IPS-20b (cell line): ENCODE measurements around the gene ADCY9.
"Not testable (repeated sequence)": the region's sequence is repeated elsewhere in the genome, so short reads cannot be mapped to it uniquely, and the experiment has no call there.

ENCODE experiments used
- H3K27ac ChIP-seq: one replicate; pipeline ENCODE4 v1.5.1; 2013; ENCODE audit warnings: low read length
- H3K27me3 ChIP-seq: 2 replicates; pipeline ENCODE4 v1.6.1; 2013; ENCODE audit warnings: mild to moderate bottlenecking, low read length, inconsistent platforms; ENCODE audit not compliant: insufficient read depth
- H3K36me3 ChIP-seq: 2 replicates; pipeline ENCODE4 v1.6.1; 2013; ENCODE audit warnings: low read depth, mild to moderate bottlenecking, inconsistent platforms, low read length, moderate library complexity; ENCODE audit not compliant: insufficient read depth
- H3K4me1 ChIP-seq: 2 replicates; pipeline ENCODE4 v1.6.1; 2013; ENCODE audit warnings: mild to moderate bottlenecking, control low read depth, inconsistent platforms, low read length, moderate library complexity; ENCODE audit not compliant: insufficient read depth
- H3K4me3 ChIP-seq: 2 replicates; pipeline ENCODE4 v1.5.1; 2013; ENCODE audit warnings: mild to moderate bottlenecking, low read length, inconsistent platforms
- H3K9ac ChIP-seq: 2 replicates; pipeline ENCODE4 v1.6.1; 2013; ENCODE audit warnings: low read depth, mild to moderate bottlenecking, inconsistent platforms, low read length, moderate library complexity
- H3K9me3 ChIP-seq: 2 replicates; pipeline ENCODE4 v1.6.1; 2013; ENCODE audit warnings: mild to moderate bottlenecking, low read depth, low read length, inconsistent platforms; ENCODE audit not compliant: insufficient read depth

Gene ADCY9

DNA sequence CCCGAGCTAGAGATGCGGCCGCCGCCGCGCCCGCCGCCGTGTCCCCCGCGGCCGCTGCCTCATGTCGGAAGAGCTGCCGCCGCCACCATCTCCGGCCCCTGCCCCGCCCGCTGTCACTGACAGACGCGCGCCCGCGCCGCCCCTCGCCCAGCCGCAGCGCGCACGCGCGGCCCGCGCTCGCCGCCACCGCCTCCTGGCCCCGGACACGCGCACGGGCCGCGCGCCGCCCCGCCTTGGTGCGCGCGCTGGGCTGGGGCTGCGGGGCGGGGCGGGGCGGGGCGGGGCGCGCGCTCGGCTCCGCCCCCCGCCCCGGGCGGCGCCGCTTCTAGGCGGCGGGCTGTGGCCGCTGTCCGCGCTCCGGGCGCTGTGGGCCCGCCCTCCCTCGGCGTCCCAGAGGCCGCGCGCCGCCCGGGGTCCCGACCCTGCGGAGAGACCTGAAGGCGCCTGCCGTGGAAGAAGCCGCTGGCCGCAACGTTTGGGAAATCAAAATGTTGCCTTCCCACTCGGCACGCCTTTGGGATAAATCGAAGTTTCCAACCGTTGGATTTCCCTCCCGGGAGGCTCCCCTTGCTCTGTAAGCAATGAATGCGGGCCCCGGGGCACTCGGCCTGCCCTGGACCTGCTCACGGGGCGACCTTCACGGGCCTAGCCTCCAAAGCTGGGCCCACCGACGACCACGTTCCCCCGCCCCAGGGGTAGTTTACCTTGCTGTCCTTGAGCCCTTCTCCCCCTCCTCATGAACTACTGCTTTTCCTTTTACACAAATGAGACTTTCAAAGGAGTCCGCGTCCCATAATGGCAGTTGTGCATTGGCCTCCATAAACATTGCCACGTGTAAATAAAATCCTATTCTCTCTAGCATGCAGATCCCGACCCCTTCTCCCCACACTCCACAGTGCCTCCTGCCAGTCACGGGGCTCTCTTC is at the start of gene ADCY9:
TSS of gene ADCY9 (minus strand) at position 118 of the 925 bp plus-strand sequence. CDS start 1,000 bp downstream, outside the sequence.
- Histone ChIP-seq H3K27me3 (peaks cover 47% of the 10 kb centered on the region), H3K4me1 (no peaks in the 10 kb centered on the region), H3K36me3 (no peaks in the 10 kb centered on the region), H3K4me3 (peak within 1 kb of the TSS; percentile 73), H3K27ac (no peak within 1 kb of the TSS), H3K9me3 (no peaks in the 10 kb centered on the region), H3K9ac (peak within 1 kb of the TSS; percentile 74)

DNA sequence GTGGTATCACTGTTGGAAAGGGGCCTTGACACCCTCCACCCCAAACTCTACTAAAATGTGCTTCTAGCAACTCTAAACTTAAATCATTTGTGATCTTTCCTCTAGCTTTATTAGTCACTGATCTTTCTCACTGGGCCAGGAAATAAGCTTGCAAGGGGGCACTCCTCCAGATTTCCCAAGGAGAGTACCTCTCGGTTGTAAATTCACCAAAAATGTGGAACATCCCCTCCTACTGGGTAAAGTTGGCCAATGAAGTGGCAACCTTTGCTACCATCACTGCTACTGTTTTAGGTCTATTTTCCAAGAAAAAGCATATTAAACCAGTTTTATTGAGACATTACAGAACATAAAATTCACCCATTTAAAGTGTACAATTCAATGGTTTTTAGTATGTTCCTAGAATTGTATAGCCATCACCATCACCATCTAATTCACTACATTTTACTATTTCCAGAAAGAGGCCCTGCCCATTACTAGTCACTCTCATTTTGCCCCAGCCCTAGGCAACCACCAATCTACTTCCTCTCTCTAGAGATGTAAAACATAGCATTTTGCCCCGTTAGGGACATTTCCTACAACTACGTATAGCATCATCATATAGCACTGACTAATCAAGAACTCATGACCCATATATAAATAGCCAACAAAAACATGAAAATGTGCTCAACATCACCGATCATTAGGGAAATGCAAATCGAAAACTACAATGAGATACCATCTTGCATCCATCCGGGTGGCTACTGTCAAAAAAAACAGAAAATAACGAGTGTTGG is 44.6 kb upstream of the ADCY9 start:
- H3K9me3 ChIP-seq: no peaks in the 10 kb centered on the region
- no peak overlapping the region for H3K27ac ChIP-seq
- no peaks in the 10 kb centered on the region for H3K36me3 ChIP-seq
- H3K4me3 ChIP-seq: no peak overlapping the region
- no peak overlapping the region for H3K9ac ChIP-seq
- H3K4me1 ChIP-seq: no peaks in the 10 kb centered on the region
- H3K27me3 ChIP-seq: peaks cover 5% of the 10 kb centered on the region; the same call in 1 of the 2 replicates

DNA sequence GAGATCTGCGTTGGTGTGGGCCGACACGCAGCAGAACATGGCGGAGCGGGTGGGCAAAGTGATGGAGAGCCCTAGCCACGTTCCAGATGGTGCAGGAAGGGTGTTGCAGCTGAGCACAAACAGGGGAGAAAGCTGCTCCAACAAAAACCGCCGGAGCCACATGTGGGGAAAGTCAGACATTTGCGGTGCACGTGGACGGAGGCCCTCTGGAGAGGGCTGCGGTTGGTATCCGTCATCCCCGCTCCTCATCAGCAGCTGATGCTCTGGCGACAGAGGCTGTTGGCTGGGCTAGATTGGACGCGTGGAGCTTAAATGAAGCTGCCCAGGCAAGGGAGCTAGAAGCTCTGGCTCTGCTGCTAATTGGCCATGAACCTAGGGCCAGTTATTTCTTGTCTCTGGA is 43.5 kb upstream of the ADCY9 start:
- no peak overlapping the region for H3K4me3 ChIP-seq
- H3K27ac ChIP-seq: no peak overlapping the region
- peaks cover 5% of the 10 kb centered on the region; the same call in 1 of the 2 replicates for H3K27me3 ChIP-seq
- H3K9me3 ChIP-seq: no peaks in the 10 kb centered on the region
- no peaks in the 10 kb centered on the region for H3K4me1 ChIP-seq
- no peaks in the 10 kb centered on the region for H3K36me3 ChIP-seq
- no peak overlapping the region for H3K9ac ChIP-seq

DNA sequence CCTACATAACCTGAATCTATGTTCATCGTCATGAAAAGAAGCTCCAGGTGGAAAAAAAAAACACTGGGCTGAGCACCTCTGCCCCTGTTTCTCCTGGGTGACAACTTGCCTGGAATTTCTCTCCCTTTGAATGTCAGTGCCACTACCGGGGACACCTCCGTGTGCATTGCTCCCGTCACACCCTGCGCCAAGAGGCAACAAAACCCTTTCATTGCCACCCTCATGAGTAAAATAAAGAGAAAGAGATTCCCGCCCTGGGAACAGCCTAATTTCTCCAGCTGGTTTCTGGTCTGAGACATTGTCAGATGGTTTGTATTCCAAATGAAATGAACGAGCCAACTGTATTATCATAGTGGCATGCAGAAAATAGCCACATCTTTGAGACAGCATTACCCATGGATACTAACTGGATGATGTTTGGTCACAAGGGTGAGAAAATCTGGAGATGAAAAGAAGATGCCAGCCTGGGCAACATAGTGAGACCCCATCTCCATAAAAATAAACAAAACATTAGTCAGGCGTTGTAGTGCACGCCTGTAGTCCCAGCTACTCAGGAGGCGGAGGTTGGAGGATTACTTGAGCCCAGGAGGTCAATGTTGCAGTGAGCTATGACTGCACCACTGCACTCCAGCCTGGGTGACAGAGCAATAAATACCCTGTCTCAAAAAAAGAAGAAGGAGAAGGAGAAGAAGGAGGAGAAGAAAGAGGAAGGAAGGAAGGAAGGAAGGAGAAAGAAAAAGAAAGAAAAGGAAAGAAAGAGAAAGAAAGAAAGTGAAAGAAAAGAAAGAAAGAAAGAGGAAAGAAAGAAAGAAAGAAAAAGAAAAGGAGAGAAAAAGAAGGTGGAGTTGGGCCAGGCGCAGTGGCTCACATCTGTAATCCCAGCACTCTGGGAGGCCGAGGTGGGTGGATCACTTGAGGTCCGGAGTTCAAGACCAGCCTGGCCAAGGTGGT is 42.2 kb upstream of the ADCY9 start:
- H3K4me3 ChIP-seq: no peak overlapping the region
- no peak overlapping the region for H3K27ac ChIP-seq
- H3K9ac ChIP-seq: no peak overlapping the region
- no peaks in the 10 kb centered on the region for H3K9me3 ChIP-seq
- H3K27me3 ChIP-seq: peaks cover 5% of the 10 kb centered on the region; the same call in 1 of the 2 replicates
- H3K4me1 ChIP-seq: no peaks in the 10 kb centered on the region
- H3K36me3 ChIP-seq: no peaks in the 10 kb centered on the region

DNA sequence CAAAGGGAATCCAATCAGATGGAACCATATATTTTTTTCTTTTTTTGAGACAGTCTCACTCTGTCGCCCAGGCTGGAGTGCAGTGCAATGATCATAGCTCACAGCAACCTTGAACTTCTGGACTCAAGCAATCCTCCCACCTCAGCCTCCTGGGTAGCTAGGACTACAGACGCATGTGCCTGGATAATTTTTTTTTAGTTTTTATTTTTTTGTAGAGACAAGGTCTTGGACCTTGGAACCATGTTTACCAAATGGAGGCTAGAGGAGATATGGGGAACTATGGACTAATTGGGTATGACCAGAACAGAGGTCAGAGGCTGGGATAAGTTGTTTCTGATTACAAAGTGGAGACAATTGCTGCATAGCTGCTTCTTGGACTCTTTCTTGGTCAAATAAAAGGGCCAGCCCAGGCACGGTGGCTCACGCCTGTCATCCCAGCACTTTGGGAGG is 41.2 kb upstream of the ADCY9 start:
- no peak overlapping the region for H3K9ac ChIP-seq
- H3K4me1 ChIP-seq: no peaks in the 10 kb centered on the region
- H3K9me3 ChIP-seq: no peaks in the 10 kb centered on the region
- H3K36me3 ChIP-seq: no peaks in the 10 kb centered on the region
- peaks cover 5% of the 10 kb centered on the region; the same call in 1 of the 2 replicates for H3K27me3 ChIP-seq
- no peak overlapping the region for H3K4me3 ChIP-seq
- no peak overlapping the region for H3K27ac ChIP-seq

DNA sequence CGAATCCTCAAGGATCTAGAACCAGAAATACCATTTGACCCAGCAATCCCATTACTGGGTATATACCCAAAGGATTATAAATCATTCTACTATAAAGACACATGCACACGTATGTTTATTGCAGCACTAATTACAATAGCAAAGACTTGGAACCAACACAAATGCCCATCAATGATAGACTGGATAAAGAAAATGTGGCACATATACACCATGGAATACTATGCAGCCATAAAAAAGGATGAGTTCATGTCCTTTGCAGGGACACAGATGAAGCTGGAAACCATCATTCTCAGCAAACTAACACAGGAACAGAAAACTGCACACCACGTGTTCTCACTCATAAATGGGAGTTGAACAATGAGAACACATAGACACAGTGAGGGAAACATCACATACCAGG is 40.3 kb upstream of the ADCY9 start:
- not testable (repeated sequence) for H3K9ac ChIP-seq, H3K27me3 ChIP-seq, H3K4me1 ChIP-seq

DNA sequence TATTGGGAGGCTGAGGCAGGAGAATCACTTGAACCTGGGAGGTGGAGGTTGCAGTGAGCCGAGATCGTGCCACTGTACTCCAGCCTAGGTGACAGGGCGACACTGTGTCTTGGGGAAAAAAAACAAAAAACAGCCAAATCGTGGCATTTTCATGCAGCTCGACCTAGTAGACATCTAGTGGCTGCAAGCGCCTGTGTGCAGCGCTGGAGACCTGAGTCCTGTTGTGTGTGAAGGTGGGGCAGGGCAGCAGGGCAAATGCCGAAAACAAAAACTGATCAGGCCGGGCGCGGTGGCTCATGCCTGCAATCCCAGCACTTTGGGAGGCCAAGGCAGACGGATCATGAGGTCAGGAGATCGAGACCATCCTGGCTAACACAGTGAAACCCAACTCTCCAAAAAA is 37.1 kb upstream of the ADCY9 start:
- H3K27me3 ChIP-seq, H3K9ac ChIP-seq: not testable (repeated sequence)

More for the DNA sequence above, 40.3 kb upstream of the ADCY9 start:
- H3K4me3 ChIP-seq, H3K27ac ChIP-seq, H3K9me3 ChIP-seq, H3K36me3 ChIP-seq: not testable (repeated sequence)

DNA sequence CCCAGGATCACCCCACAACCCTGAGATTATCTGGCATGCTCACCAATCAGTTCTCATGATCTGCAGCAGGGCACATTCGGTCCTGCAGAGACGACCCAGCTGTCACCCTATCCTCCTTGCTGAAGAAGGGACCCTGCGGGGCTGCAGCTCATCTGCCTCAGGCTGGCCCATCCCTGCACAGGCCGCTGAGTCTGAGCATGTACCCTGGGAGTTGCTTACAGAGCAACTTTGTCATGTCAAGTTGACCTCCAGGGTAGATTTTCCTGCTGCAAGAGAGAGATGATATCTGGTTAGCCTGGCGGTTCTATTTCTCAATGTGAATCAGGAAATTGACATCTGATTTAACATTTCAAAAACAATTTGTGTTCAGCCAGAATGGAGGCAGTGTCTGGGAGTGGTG is 36.0 kb upstream of the ADCY9 start:
- Histone ChIP-seq H3K27me3 (no peaks in the 10 kb centered on the region), H3K9me3 (no peaks in the 10 kb centered on the region), H3K27ac (no peak overlapping the region), H3K36me3 (no peaks in the 10 kb centered on the region), H3K9ac (no peak overlapping the region), H3K4me3 (no peak overlapping the region), H3K4me1 (no peaks in the 10 kb centered on the region)

More for the DNA sequence above, 37.1 kb upstream of the ADCY9 start:
- not testable (repeated sequence) for H3K4me1 ChIP-seq, H3K36me3 ChIP-seq, H3K27ac ChIP-seq, H3K4me3 ChIP-seq, H3K9me3 ChIP-seq

DNA sequence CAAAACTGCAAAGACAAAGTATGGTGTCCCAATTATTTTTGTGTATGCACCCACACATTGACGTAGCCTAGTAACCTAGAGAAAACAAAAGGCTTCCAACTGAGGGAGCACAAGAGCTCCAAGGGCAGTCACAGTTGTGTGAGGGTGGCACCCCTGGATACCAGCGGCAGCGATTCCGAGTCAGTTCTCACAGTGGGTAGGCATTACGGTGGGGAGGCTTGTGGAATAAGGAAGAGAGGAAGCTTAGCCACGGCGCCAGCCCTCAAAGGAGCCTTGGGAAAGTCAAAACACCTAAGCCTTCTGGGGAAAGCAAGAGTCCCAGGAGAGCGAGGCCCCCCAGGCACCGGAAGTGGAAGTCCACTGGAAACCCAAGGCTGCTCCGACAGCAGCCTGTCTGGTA is 31.0 kb upstream of the ADCY9 start:
- Histone ChIP-seq H3K9me3 (no peaks in the 10 kb centered on the region), H3K27ac (no peak overlapping the region), H3K4me1 (no peaks in the 10 kb centered on the region), H3K27me3 (no peaks in the 10 kb centered on the region), H3K36me3 (no peaks in the 10 kb centered on the region), H3K9ac (no peak overlapping the region), H3K4me3 (no peak overlapping the region)

DNA sequence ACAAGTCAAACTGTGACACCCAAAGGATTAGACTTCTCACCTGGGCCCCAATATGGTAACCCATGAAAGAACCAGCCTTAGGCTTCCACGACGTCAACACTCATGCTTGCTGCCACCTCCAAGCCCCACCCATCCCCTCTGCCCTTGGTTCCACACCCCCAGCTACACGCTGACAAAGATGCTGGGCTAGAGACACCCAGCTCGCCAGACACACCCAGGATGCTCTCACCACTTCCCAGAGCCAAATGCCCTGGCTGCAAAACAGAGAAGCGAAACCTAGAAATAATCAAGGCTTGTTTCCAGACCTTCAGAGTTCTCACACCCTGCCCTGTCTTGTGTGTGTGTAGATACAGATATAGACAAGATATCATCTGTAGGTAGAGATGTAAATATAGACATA is 26.0 kb upstream of the ADCY9 start:
- Histone ChIP-seq H3K4me3 (no peak overlapping the region), H3K4me1 (no peaks in the 10 kb centered on the region), H3K36me3 (no peaks in the 10 kb centered on the region), H3K9me3 (no peaks in the 10 kb centered on the region), H3K27me3 (no peaks in the 10 kb centered on the region), H3K9ac (no peak overlapping the region), H3K27ac (no peak overlapping the region)

DNA sequence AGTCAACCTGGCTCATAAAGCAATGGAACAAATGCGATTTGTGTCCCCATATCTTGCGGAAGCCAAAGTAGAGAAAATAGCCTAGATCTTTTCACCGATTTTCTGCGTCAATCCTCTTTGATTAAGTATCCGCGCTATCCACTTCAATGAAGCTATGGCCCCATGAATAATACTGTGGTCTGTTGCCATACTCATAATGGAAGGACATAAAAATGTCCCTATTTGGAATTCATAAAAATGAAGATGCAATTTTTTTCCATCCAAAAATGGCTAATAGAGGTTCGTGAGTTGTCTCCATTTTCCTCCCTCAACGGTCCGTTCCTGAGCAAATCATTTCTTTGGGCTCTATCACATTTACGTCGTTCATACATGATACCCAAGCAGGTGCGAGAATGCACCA is 25.4 kb upstream of the ADCY9 start:
- Histone ChIP-seq H3K27ac (no peak overlapping the region), H3K9me3 (no peaks in the 10 kb centered on the region), H3K27me3 (peaks cover 2% of the 10 kb centered on the region; the same call in 1 of the 2 replicates), H3K4me3 (no peak overlapping the region), H3K9ac (no peak overlapping the region), H3K36me3 (no peaks in the 10 kb centered on the region), H3K4me1 (no peaks in the 10 kb centered on the region)
